HG03280 (cell line): ENCODE measurements around the gene SDK1.

Experiments
- ATAC-seq: cut with Tn5 transposase; IDR thresholded peaks from one replicate; pipeline ENCODE4 v1.9.1; 2021; ENCODE audit warnings: mild to moderate bottlenecking, moderate library complexity; ENCODE audit not compliant: unreplicated experiment

SDK1 gene

GRCh38 chr7:3771906-3772305 is 470.9 kb downstream of the SDK1 start:
- ATAC-seq: no peak

GRCh38 chr7:3778345-3778744 is 477.3 kb downstream of the SDK1 start:
- ATAC-seq: no peak

GRCh38 chr7:3780016-3780415 is 479.0 kb downstream of the SDK1 start:
- no peak for ATAC-seq

DNA sequence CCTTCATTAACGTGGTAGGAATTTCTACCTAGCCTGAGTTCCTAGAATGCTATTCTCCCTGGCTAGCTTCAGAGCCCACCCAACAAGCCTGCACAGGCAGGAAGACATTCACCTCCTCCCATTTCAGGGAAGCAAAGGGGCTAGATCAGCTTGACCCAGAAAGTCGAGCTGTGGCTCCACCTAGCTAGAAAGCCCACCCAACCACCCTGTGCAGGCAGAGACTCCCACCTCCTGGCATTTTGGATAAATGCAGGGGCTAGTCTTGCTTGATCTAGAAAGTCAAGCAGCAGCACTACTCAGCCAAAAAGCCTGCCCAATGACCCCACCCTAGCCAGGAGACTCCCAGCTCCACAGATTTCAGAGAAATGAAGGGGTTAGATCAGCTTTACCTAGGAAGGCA is 479.5 kb downstream of the SDK1 start:
- no peak for ATAC-seq

DNA sequence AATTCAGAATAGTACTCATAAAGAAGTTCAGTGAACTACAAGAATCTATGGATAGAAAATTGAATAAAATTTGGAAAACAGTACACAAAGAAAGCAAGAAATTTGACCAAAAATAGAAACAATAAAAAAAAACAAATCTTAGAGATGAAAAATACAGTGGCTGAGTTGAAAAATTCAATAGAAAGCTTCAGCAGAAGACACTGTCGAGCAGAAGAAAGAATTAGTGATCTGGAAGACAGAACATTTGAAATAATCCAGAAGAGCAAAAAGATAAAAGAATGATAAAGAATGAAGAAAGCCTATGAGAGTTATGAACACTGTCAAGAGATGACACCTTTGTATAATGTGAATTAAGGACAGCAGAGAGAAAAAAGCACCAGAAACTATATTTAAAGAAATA is 480.6 kb downstream of the SDK1 start:
- no peak for ATAC-seq

DNA sequence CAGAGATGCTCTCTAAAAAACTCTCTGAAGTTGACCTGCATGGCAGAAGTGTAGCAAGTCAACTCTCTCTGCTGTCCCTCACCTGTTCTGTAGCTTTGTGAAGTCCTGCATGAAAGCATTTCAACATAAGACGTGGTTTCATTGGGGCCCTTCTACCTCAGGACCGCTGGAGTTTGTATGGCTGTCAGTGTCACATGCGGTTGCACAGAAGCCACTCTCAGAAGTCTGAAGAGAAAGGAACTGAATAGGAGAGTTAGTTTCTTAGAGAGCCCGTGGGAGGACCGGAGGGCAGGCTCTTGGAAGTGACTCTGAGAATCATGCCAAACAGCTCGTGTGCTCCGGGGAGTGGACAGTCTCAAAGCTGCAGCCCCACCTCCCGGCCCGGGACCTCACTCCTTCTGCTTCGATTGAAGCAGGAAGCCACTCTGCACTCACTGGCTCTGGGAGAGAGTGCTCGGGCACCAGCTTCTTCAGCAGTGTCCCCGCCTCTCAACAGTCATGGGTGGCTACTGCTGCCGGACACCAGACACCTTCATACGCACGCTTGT is 486.7 kb downstream of the SDK1 start:
- no peak for ATAC-seq

DNA sequence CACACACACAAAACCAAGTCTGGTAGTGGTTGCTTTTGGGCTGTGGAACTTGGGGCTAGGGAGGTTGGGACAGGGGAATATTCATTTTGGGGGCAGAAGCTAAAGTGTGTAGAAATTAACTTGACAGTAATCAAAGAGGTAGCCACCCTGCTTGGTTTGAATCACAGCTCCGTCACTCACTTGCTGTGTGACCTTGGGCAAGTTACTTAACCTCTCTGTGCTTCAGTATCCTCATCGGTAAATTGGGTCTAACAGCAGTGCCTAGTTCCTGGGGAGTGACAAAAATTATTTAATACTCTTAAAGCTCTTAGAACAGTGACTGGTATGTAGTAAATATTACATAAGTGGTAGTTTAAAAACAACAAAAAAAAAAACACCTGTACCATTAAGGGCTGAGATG is 489.8 kb downstream of the SDK1 start:
- no peak for ATAC-seq

DNA sequence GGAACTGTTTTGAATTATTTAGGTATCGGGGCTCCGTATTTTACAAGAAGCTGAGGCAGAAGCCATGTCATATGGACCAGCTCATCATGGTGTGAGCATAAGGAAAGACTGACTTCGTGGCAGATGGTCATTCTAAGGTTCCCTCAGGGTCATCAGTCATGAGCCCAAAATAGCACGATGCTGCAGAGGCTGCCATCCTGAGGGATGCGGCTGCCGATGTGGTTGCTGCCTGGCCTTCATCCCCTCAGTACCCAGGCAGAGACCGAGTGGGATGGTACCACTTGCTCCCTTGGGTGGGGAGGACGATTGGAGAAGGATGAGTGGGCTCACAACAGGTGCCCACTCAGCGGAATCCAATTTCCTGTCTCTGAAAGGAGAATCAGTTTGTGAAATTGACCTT is 490.3 kb downstream of the SDK1 start:
- no peak for ATAC-seq

DNA sequence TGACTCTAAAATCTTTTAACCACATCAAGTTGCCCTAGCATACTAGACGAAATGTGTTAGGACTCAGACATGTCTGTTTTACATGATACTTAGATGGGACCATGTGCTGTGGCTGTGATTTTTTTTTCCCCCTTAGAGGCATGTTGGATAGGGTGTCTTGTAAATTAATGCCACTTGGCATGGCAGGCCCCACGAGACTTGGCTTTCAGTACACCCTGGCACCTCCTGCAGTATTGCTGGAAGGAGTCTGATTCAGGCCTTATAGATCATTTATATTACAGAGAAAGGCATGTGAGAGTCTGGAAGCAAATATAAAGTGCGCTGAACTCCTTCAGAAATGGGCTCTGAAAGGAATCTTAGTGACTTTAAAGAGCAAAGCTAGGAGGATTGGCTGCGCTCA is 494.1 kb downstream of the SDK1 start:
- ATAC-seq: no peak

GRCh38 chr7:3795781-3796180 is 494.7 kb downstream of the SDK1 start:
- no peak for ATAC-seq

DNA sequence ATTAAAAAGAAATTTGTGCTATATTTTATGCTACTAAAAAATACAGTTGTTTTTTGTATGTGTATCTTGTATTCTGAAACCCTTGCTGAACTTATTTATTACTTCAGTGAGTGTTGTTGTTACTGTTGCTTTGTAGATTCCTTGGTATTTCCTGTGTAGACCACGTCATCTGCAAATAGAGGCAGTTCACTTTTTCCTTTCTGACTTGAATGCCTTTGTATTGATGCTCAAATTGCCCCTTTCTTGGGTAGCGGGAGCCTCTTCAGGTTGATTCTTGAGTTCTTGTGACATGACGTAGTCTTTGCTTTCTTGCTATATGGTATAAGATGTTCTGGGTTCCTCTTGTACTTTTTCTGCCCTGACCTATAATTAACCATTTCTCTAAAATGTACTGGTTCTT is 504.1 kb downstream of the SDK1 start:
- no peak for ATAC-seq

- ATAC-seq: no peak
Observed at GRCh38 chr7:3806516-3806915, 505.5 kb downstream of the SDK1 start.

- ATAC-seq: no peak
Observed at GRCh38 chr7:3807824-3808223, 506.8 kb downstream of the SDK1 start.

DNA sequence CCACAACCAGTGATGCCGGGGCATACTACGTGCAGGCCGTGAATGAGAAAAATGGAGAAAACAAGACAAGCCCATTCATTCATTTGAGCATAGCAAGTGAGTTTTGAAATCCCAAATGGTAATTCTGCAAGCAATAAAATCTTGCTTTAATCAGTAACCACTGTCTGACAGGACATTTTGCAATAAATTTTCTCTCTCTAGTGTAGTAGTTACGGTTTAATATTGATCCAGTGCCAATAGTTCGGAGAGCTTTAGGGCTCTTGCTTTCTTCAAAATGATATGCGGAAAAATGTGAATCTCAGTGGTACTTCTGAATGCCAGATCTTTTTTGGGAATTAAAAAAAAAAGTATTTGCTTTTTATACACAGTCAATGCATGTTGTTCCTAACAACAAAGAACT is 520.4 kb downstream of the SDK1 start:
- no peak for ATAC-seq

DNA sequence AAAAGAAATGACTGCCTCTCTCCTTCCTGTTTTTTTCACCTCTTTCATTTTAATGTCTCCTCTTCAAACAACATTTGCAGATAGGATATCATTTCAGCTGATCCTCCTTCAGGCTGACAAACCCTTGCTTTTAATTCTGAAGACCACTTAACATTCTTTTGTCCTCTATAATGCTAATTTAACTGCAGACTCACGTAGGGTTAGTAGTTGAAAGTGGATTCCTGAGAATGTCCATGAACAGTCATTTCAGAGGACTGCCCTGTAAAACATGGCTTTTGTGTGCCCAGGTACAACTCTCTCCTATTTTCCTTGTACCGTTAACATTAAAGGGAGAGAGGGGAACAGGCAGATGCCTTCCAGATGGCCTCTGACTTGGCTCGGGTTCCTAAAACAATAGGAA is 524.4 kb downstream of the SDK1 start:
- no peak for ATAC-seq

DNA sequence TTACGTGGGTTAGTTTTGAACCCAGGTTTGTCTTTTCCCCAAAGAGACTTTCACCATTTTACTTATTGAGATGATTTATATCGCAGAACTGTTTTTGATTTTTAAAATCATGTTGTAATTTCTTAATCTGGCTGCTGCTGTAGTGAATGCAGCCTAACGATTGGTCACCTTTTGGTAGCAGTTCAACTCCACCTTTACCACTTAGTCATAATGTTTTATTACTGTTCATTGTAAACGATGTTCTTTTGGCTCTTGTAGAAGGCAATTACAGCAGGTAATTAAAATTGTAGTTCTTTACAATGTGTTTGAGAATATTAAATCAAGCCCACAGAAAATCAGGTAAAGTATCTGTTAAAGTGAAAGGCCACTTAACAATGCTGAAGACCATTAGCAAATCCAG is 531.1 kb downstream of the SDK1 start:
- no peak for ATAC-seq

GRCh38 chr7:3835109-3835508 is 534.1 kb downstream of the SDK1 start:
- ATAC-seq: no peak

DNA sequence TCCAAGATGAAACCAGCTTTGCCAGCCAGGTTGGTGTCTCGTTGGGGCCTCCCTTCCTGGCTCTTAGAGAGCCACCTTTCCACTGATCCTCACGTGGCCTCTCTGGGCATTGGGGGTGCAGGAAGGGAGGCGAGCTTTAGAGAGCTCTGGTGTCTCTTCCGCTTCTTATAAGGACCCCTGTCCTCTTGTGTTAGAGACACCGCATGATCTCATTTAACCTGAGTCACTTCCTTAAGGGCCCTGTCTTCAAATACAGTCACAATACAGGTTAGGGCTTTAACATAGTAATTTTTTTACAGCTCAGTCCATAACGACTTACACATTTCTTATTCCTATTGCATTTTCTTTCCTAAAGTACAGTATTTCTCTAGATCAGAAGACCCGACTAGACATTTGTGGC is 535.8 kb downstream of the SDK1 start:
- ATAC-seq: no peak

GRCh38 chr7:3844540-3845151 is 543.6 kb downstream of the SDK1 start:
- no peak for ATAC-seq

GRCh38 chr7:3846738-3847137 is 545.7 kb downstream of the SDK1 start:
- ATAC-seq: no peak

GRCh38 chr7:3847336-3847735 is 546.3 kb downstream of the SDK1 start:
- ATAC-seq: no peak

DNA sequence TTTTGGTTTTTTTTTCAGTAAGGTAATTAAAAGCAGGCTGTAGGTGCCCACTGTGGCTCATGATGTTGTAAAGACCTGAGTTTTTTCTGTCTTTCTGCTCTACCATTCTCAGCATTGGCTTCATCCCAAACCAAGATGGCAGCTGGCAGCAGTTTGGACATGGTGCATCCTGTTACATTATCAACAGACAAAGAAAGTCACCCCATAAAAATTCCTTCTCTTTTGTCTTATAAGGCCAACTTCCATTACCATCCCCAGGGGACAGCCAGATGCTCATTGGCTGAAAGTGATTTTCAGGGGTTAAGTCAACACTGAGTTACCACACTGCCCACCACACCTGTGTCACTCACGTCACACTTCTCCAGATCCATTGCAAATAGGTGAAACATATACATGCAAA is 558.4 kb downstream of the SDK1 start:
- no peak for ATAC-seq

DNA sequence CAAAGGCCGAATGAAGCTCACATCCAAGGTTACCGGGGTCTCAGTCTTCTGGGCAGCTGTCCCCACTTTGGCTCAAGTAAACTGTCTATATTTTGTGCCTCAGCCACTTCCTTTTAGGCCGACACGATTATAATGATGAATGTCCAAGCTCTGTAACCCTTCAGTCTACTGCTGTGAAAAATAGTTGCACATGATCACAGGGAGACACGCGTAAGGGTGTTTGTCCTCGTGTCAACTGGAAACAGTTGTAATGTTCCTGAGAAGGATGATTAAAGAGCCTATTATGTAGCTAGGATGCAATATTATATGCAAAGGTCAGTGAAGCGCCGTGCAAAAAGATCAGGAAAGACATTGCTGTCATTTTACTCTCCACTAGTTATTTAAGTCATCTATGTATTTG is 559.9 kb downstream of the SDK1 start:
- no peak for ATAC-seq
